Keratinocyte (primary cell): Measurements from ENCODE around the gene TSPAN4. TPM values are rescaled to one million over a fixed set of nuclear protein-coding genes. Genes with fewer than 3 reads are reported as not detected.

Experiments used
- DNase-seq: peaks from one replicate; pipeline ENCODE4 v3.0.0-alpha.2; 2011; ENCODE audit warnings: low read depth, missing footprints, low spot score
- FAIRE-seq: peaks from 2 replicates; lab custom pipeline; 2011; peaks lifted over from hg19 to GRCh38; lab: Jason Lieb, UNC
- H2AFZ ChIP-seq: 2 replicates; pipeline ENCODE4 v1.6.0; 2012; ENCODE audit warnings: low read length, control low read depth, inconsistent platforms; ENCODE audit not compliant: control insufficient read depth
- H3K27ac ChIP-seq: 2 replicates; pipeline ENCODE4 v1.5.1; 2011; ENCODE audit warnings: low read length; ENCODE audit not compliant: control insufficient read depth, insufficient read depth
- H3K27me3 ChIP-seq: 3 replicates; pipeline ENCODE4 v1.6.0; 2011; ENCODE audit warnings: low read length; ENCODE audit not compliant: control insufficient read depth, insufficient read depth; ENCODE audit errors: extremely low read depth
- H3K36me3 ChIP-seq, 2 experiments: 2 replicates in 1 of 2; 3 replicates in 1 of 2; pipeline ENCODE4 v1.5.1; 2011; ENCODE audit warnings: low read length in 2 of 2, mild to moderate bottlenecking in 1 of 2; ENCODE audit not compliant: control insufficient read depth in 2 of 2, insufficient read depth in 2 of 2; ENCODE audit errors: extremely low read depth in 1 of 2
- H3K4me1 ChIP-seq: 3 replicates; pipeline ENCODE4 v1.5.1; 2011; ENCODE audit warnings: low read length; ENCODE audit not compliant: control insufficient read depth, insufficient read depth; ENCODE audit errors: extremely low read depth
- H3K4me2 ChIP-seq: 3 replicates; pipeline ENCODE4 v1.6.0; 2011; ENCODE audit warnings: low read depth, low read length; ENCODE audit not compliant: control insufficient read depth, insufficient read depth; ENCODE audit errors: extremely low read depth
- H3K4me3 ChIP-seq, 3 experiments: fragments of 200-600 bp in 1 of 3; sonication (generic) in 1 of 3; 2 replicates in 2 of 3; 3 replicates in 1 of 3; pipeline ENCODE4 v1.5.1; 2011 to 2016; ENCODE audit warnings: low read length in 3 of 3, mild to moderate bottlenecking in 3 of 3, control low read depth in 2 of 3, inconsistent platforms in 1 of 3, low read depth in 1 of 3, mixed read lengths in 1 of 3, mixed run types in 1 of 3, moderate library complexity in 1 of 3; ENCODE audit not compliant: control insufficient read depth in 2 of 3, insufficient read depth in 2 of 3; ENCODE audit errors: extremely low read depth in 1 of 3
- H3K79me2 ChIP-seq: 2 replicates; pipeline ENCODE4 v1.6.0; 2012; ENCODE audit warnings: low read length; ENCODE audit not compliant: control insufficient read depth, insufficient read depth
- H3K9ac ChIP-seq: 3 replicates; pipeline ENCODE4 v1.6.0; 2011; ENCODE audit warnings: low read length; ENCODE audit not compliant: control insufficient read depth, insufficient read depth; ENCODE audit errors: extremely low read depth
- H3K9me1 ChIP-seq: 3 replicates; pipeline ENCODE4 v1.6.0; 2011; ENCODE audit warnings: low read length; ENCODE audit not compliant: control insufficient read depth, insufficient read depth; ENCODE audit errors: extremely low read depth
- H3K9me3 ChIP-seq: 2 replicates; pipeline ENCODE4 v1.5.1; 2012; ENCODE audit warnings: low read depth, low read length; ENCODE audit not compliant: control insufficient read depth
- H4K20me1 ChIP-seq: 3 replicates; pipeline ENCODE4 v1.6.0; 2011; ENCODE audit warnings: low read length; ENCODE audit not compliant: control insufficient read depth, insufficient read depth; ENCODE audit errors: extremely low read depth
- EZH2 ChIP-seq: IDR thresholded peaks from one replicate; pipeline ENCODE4 v1.6.1; 2012; ENCODE audit warnings: inconsistent platforms, mild to moderate bottlenecking, low read length, moderate library complexity
- dilution Hi-C: fragments of 300-500 bp; cut with MboI; formaldehyde crosslinking; loops from one replicate; pipeline ENCODE4 v1.7.0; 2020; ENCODE audit warnings: low sequenced_read_pairs; ENCODE audit not compliant: extremely low pct_ligation_motif_present
- polyA plus RNA-seq, 5 experiments: library from polyadenylated mRNA; depleted of rRNA in 3 of 5; stranded (reverse) in 3 of 5; stranded (forward) in 1 of 5; unstranded in 1 of 5; fragments of >200 nt; gene quantifications; 1 replicate in 1 of 5; 2 replicates in 3 of 5; 3 replicates in 1 of 5; pipeline versions ENCODE4 v1.2.1 to v1.2.3, GENCODE V29; 2011 to 2012; ENCODE audit warnings: missing spikeins in 2 of 5, low read depth in 1 of 5, low replicate concordance in 1 of 5
- TF ChIP-seq, protein P1 (sequence below), 3 experiments: IDR thresholded peaks in 1 of 3; conservative IDR thresholded peaks in 1 of 3; optimal IDR thresholded peaks in 1 of 3; 2 replicates in 2 of 3; 3 replicates in 1 of 3; pipeline versions ENCODE3 to v1.5.1; 2011; ENCODE audit warnings: low read length in 3 of 3, mild to moderate bottlenecking in 3 of 3, moderate library complexity in 2 of 3, control low read depth in 1 of 3, inconsistent platforms in 1 of 3; ENCODE audit not compliant: insufficient read depth in 2 of 3; ENCODE audit errors: extremely low read depth in 1 of 3

The TSPAN4 gene
- polyA plus RNA-seq, 1 donor (not counting 4 experiments of a cell fraction or from before 2014, with no cell fraction given) = 42.1 TPM

DNA sequence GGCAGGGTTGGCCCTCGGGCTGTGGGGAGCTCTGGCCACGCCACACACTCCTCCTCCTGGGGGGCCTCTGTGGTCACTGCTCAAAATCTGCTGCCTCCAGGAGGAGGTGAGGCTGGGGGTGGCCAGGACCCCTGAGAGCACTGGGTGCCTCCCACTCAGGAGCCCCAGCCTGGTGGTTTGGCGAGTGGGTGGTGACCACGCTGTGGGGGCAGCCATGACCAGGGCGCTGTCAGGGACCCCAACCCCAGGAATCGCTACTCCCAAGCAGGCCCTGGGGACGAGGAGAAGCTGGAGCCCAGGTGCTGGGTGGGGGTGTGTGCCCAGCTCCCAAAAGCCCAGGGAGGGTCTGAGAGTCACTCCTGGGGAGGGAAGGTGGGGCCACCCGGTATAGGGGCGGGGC is 30.1 kb downstream of the TSPAN4 start:
- Histone ChIP-seq H3K9me1 (no peaks in the 10 kb centered on the region), H4K20me1 (no peaks in the 10 kb centered on the region), H2AFZ (no peak overlapping the region), H3K4me3 (no peak overlapping the region), H3K27me3 (peaks cover 2% of the 10 kb centered on the region), H3K9me3 (no peaks in the 10 kb centered on the region), H3K4me1 (no peaks in the 10 kb centered on the region), H3K79me2 (no peaks in the 10 kb centered on the region), H3K9ac (no peak overlapping the region), H3K36me3 (no peaks in the 10 kb centered on the region), H3K4me2 (no peak overlapping the region), H3K27ac (no peak overlapping the region)
- dilution Hi-C loops = no loop called here
- DNase-seq = no peak
- no peak for FAIRE-seq
- TF ChIP-seq, protein P1, sequence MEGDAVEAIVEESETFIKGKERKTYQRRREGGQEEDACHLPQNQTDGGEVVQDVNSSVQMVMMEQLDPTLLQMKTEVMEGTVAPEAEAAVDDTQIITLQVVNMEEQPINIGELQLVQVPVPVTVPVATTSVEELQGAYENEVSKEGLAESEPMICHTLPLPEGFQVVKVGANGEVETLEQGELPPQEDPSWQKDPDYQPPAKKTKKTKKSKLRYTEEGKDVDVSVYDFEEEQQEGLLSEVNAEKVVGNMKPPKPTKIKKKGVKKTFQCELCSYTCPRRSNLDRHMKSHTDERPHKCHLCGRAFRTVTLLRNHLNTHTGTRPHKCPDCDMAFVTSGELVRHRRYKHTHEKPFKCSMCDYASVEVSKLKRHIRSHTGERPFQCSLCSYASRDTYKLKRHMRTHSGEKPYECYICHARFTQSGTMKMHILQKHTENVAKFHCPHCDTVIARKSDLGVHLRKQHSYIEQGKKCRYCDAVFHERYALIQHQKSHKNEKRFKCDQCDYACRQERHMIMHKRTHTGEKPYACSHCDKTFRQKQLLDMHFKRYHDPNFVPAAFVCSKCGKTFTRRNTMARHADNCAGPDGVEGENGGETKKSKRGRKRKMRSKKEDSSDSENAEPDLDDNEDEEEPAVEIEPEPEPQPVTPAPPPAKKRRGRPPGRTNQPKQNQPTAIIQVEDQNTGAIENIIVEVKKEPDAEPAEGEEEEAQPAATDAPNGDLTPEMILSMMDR (optimal IDR thresholded peaks at IDR 0.05 in 1 of 3, IDR thresholded peaks at IDR 0.05 in 1 of 3, conservative IDR thresholded peaks at IDR 0.05 in 1 of 3; ENCODE audit: extremely low read depth in 1 of 3, insufficient read depth in 2 of 3, low read length in 3 of 3) = no peak
- TF ChIP-seq EZH2 = no peak

GRCh38 chr11:873706-874105 is 31.1 kb downstream of the TSPAN4 start:
- no peaks in the 10 kb centered on the region for H3K36me3 ChIP-seq
- DNase-seq (no peak), FAIRE-seq (no peak)
- no peaks in the 10 kb centered on the region for H4K20me1 ChIP-seq
- no peak overlapping the region for H3K4me2 ChIP-seq
- H3K27ac ChIP-seq = no peak overlapping the region
- no peaks in the 10 kb centered on the region for H3K79me2 ChIP-seq
- H3K27me3 ChIP-seq = peaks cover 2% of the 10 kb centered on the region
- no peak overlapping the region for H2AFZ ChIP-seq
- dilution Hi-C loops = no loop called here
- H3K4me3 ChIP-seq = no peak overlapping the region
- TF ChIP-seq, protein P1 (optimal IDR thresholded peaks at IDR 0.05 in 1 of 3, IDR thresholded peaks at IDR 0.05 in 1 of 3, conservative IDR thresholded peaks at IDR 0.05 in 1 of 3; ENCODE audit: extremely low read depth in 1 of 3, insufficient read depth in 2 of 3, low read length in 3 of 3) = no peak
- TF ChIP-seq EZH2 = no peak
- no peak overlapping the region for H3K9ac ChIP-seq
- H3K9me1 ChIP-seq = no peaks in the 10 kb centered on the region
- H3K9me3 ChIP-seq = no peaks in the 10 kb centered on the region
- no peaks in the 10 kb centered on the region for H3K4me1 ChIP-seq
